GM12878 (cell line): ENCODE results near the gene CIB2. TPM values are rescaled to one million over a fixed set of nuclear protein-coding genes. Genes with fewer than 3 reads are reported as not detected.

Experiments used
- ATAC-seq: fragments of 200-7000 bp; cut with Tn5 transposase; 3 replicates; pipeline ENCODE4 v1.9.1; 2020; ENCODE audit warnings: mild to moderate bottlenecking, moderate library complexity
- BruUV-seq: library from RNA; stranded (reverse); fragments of 400-500 nt; replicated peaks from 2 replicates; lab custom pipeline; 2021; lab: Mats Ljungman, UMichigan
- CTCF ChIA-PET: fragments of 300-600 bp; sonication (Branson Sonifier 250); formaldehyde crosslinking; extraction: SDS; loops from one replicate; lab custom pipeline; 2021; ENCODE audit warnings: inconsistent platforms; lab: Yijun Ruan, JAX
- POLR2A ChIA-PET: fragments of 350-600 bp; formaldehyde crosslinking; extraction: SDS; loops from one replicate; lab custom pipeline; 2021; ENCODE audit warnings: inconsistent platforms; lab: Charles Lee
- RAD21 ChIA-PET: fragments of 300-600 bp; sonication (Branson Sonifier 250); formaldehyde crosslinking; loops from one replicate; lab custom pipeline; 2023; ENCODE audit warnings: antibody characterized with exemption; ENCODE audit not compliant: unreplicated experiment; lab: Charles Lee
- SMC1A ChIA-PET: fragments of 300-600 bp; sonication (Branson Sonifier 250); formaldehyde crosslinking; loops from one replicate; lab custom pipeline; 2023; ENCODE audit not compliant: unreplicated experiment, uncharacterized antibody; lab: Charles Lee
- DNase-seq: peaks from one replicate; pipeline ENCODE4 v3.0.0-alpha.2; 2011; ENCODE audit warnings: low read depth, low spot score
- FAIRE-seq: peaks from 3 replicates; lab custom pipeline; 2011; peaks lifted over from hg19 to GRCh38; lab: Jason Lieb, UNC
- H2AFZ ChIP-seq: 2 replicates; pipeline ENCODE4 v1.6.0; 2011; ENCODE audit warnings: low read depth, low read length, control low read depth; ENCODE audit not compliant: control insufficient read depth
- H3K27ac ChIP-seq: 2 replicates; pipeline ENCODE4 v1.5.1; 2011; ENCODE audit warnings: control low read depth; ENCODE audit not compliant: control insufficient read depth, insufficient read depth
- H3K27me3 ChIP-seq, 2 experiments: replicated peaks in 1 of 2; 2 replicates each; pipeline versions ENCODE4 v1.6.0 to v1.6.1; 2011; ENCODE audit warnings: low read length in 1 of 2; ENCODE audit not compliant: control insufficient read depth in 2 of 2, insufficient read depth in 2 of 2
- H3K36me3 ChIP-seq, 2 experiments: 2 replicates each; pipeline ENCODE4 v1.5.1; 2011; ENCODE audit warnings: low read length in 1 of 2; ENCODE audit not compliant: control insufficient read depth in 2 of 2, insufficient read depth in 2 of 2
- H3K4me1 ChIP-seq: 2 replicates; pipeline ENCODE4 v1.6.1; 2011; ENCODE audit warnings: mild to moderate bottlenecking, low read length, moderate library complexity, mixed read lengths; ENCODE audit not compliant: control insufficient read depth, insufficient read depth
- H3K4me2 ChIP-seq: 2 replicates; pipeline ENCODE4 v1.6.0; 2011; ENCODE audit warnings: control low read depth; ENCODE audit not compliant: control insufficient read depth, insufficient read depth
- H3K4me3 ChIP-seq: fragments of 200-600 bp; sonication (generic); 2 replicates; pipeline ENCODE4 v1.5.1; 2016
- H3K79me2 ChIP-seq: 2 replicates; pipeline ENCODE4 v1.6.0; 2011; ENCODE audit warnings: low read length; ENCODE audit not compliant: control insufficient read depth, insufficient read depth
- H3K9ac ChIP-seq: 2 replicates; pipeline ENCODE4 v1.8.0; 2011; ENCODE audit warnings: low read length, control low read depth, mixed read lengths; ENCODE audit not compliant: control insufficient read depth, insufficient read depth
- H3K9me3 ChIP-seq: replicated peaks from 3 replicates; pipeline ENCODE4 v1.5.1; 2011; ENCODE audit warnings: mild to moderate bottlenecking, low read length; ENCODE audit not compliant: control insufficient read depth, insufficient read depth
- H4K20me1 ChIP-seq: 2 replicates; pipeline ENCODE4 v1.6.0; 2011; ENCODE audit not compliant: control insufficient read depth, insufficient read depth
- ASH2L ChIP-seq: fragments of 300-600, 200-600 bp; sonication (generic); IDR thresholded peaks from 2 replicates; pipeline ENCODE4 v1.6.1; 2017; ENCODE audit warnings: low read depth, mild to moderate bottlenecking, borderline replicate concordance
- BMI1 ChIP-seq: fragments of 450-650 bp; IDR thresholded peaks from 2 replicates; pipeline ENCODE4 v1.6.1; 2016; ENCODE audit warnings: mild to moderate bottlenecking, moderate library complexity, borderline replicate concordance
- CHD4 ChIP-seq: fragments of 200-600 bp; sonication (generic); IDR thresholded peaks from 2 replicates; pipeline ENCODE4 v1.6.1; 2016; ENCODE audit warnings: mild to moderate bottlenecking
- DPF2 ChIP-seq: fragments of 450-650 bp; IDR thresholded peaks from 2 replicates; pipeline ENCODE4 v1.6.1; 2017; ENCODE audit warnings: mild to moderate bottlenecking
- FOXK2 ChIP-seq: fragments of 450-650 bp; IDR thresholded peaks from 2 replicates; pipeline ENCODE4 v1.6.1; 2017; ENCODE audit warnings: mild to moderate bottlenecking, moderate library complexity
- GABPA ChIP-seq: IDR thresholded peaks from 2 replicates; pipeline ENCODE4 v1.6.1; 2014; ENCODE audit warnings: antibody characterized with exemption, low read depth, mild to moderate bottlenecking, inconsistent platforms
- HCFC1 ChIP-seq: fragments of 150-350 bp; IDR thresholded peaks from 2 replicates; pipeline ENCODE4 v1.6.1; 2014; ENCODE audit warnings: low read length
- HDGF ChIP-seq: fragments of 450-650 bp; IDR thresholded peaks from 2 replicates; pipeline ENCODE4 v1.6.1; 2016; ENCODE audit warnings: antibody characterized with exemption
- MEF2B ChIP-seq: fragments of 450-650 bp; IDR thresholded peaks from 2 replicates; pipeline ENCODE4 v1.6.1; 2018; ENCODE audit warnings: mild to moderate bottlenecking, moderate library complexity; ENCODE audit not compliant: partially characterized antibody, poor library complexity, severe bottlenecking
- MXI1 ChIP-seq: fragments of 150-350 bp; IDR thresholded peaks from 2 replicates; pipeline ENCODE4 v1.6.1; 2011; ENCODE audit warnings: low read depth, mild to moderate bottlenecking, inconsistent platforms, low read length, improper control_type of control experiment
- NR2C1 ChIP-seq: fragments of 450-650 bp; IDR thresholded peaks from 2 replicates; pipeline ENCODE4 v1.6.1; 2017; ENCODE audit warnings: antibody characterized with exemption, mild to moderate bottlenecking, moderate library complexity
- NR2C2 ChIP-seq: IDR thresholded peaks from 2 replicates; pipeline ENCODE4 v1.6.1; 2011; ENCODE audit warnings: borderline replicate concordance, low read depth; ENCODE audit not compliant: control insufficient read depth, insufficient read length
- PAX5 ChIP-seq: IDR thresholded peaks from 2 replicates; pipeline ENCODE4 v1.6.1; 2011; ENCODE audit warnings: low read depth, low read length, borderline replicate concordance
- RAD51 ChIP-seq: fragments of 450-650 bp; IDR thresholded peaks from 2 replicates; pipeline ENCODE4 v1.6.1; 2016; ENCODE audit warnings: moderate library complexity, mild to moderate bottlenecking, inconsistent platforms
- RB1 ChIP-seq: fragments of 450-650 bp; formaldehyde crosslinking; IDR thresholded peaks from 2 replicates; pipeline ENCODE4 v1.6.1; 2017; ENCODE audit warnings: mild to moderate bottlenecking, borderline replicate concordance
- SIX5 ChIP-seq: IDR thresholded peaks from 2 replicates; pipeline ENCODE4 v1.6.1; 2011; ENCODE audit warnings: mild to moderate bottlenecking, low read depth, low read length, moderate library complexity; ENCODE audit not compliant: severe bottlenecking
- TCF12 ChIP-seq: IDR thresholded peaks from 2 replicates; pipeline ENCODE4 v1.6.1; 2011; ENCODE audit warnings: low read depth, mild to moderate bottlenecking, low read length
- TCF3 ChIP-seq: IDR thresholded peaks from 2 replicates; pipeline ENCODE4 v1.6.1; 2012; ENCODE audit warnings: low read depth, mild to moderate bottlenecking, low read length, borderline replicate concordance; ENCODE audit not compliant: insufficient read depth
- YY1 ChIP-seq: IDR thresholded peaks from 2 replicates; pipeline ENCODE4 v1.6.1; 2011; ENCODE audit warnings: low read depth, mild to moderate bottlenecking, low read length
- ZNF207 ChIP-seq: fragments of 450-650 bp; IDR thresholded peaks from 2 replicates; pipeline ENCODE4 v1.6.1; 2014; ENCODE audit warnings: antibody characterized with exemption, mild to moderate bottlenecking, borderline replicate concordance
- WGBS: methylation state at CpG from one replicate; pipeline ENCODE4 v1.1.6; 2016; ENCODE audit warnings: low lambda C conversion rate; ENCODE audit not compliant: insufficient replicate concordance, insufficient coverage; ENCODE audit errors: missing lambda C conversion rate; 5-methylcytosine and 5-hydroxymethylcytosine counted together
- in situ Hi-C: fragments of 300-500 bp; cut with MboI; formaldehyde crosslinking; loops from 9 replicates; pipeline ENCODE4 v1.14.3; 2018; ENCODE audit warnings: mixed read lengths
- intact Hi-C: fragments of 100-400 bp; cut with micrococcal nuclease; formaldehyde crosslinking; loops from one replicate; pipeline ENCODE4 v1.14.2; 2022; ENCODE audit not compliant: unreplicated experiment
- polyA plus RNA-seq, 11 experiments: library from polyadenylated mRNA; depleted of rRNA in 4 of 11; unstranded in 6 of 11; stranded (reverse) in 5 of 11; fragments of >200 nt; fragmentation: Nextera tagmentation in 4 of 11; fragmentation: Illumina TruSeq in 1 of 11; extraction: Ambion mirVana in 4 of 11; extraction: Trizol in 1 of 11; gene quantifications; 1 replicate in 1 of 11; 2 replicates in 10 of 11; pipeline versions ENCODE4 v1.2.1 to v1.2.3, GENCODE V29; 2011 to 2016; ENCODE audit warnings: inconsistent platforms in 2 of 11, missing spikeins in 2 of 11, low read depth in 1 of 11
- total RNA-seq, 4 experiments: library from RNA; depleted of rRNA in 3 of 4; stranded (reverse); fragments of >200 nt in 3 of 4; fragmentation: Illumina TruSeq in 1 of 4; extraction: Trizol in 1 of 4; gene quantifications; 2 replicates each; pipeline versions ENCODE4 v1.2.1 to v1.2.3, GENCODE V29; 2013 to 2021
- TF ChIP-seq, protein P1 (sequence below): fragments of 450-650 bp; conservative IDR thresholded peaks from 2 replicates; pipeline ENCODE4 v1.6.1; 2017; ENCODE audit warnings: mild to moderate bottlenecking, moderate library complexity
- TF ChIP-seq, protein P2 (sequence below): fragments of 450-650 bp; IDR thresholded peaks from 2 replicates; pipeline ENCODE4 v1.6.1; 2017; ENCODE audit warnings: borderline replicate concordance

The CIB2 gene
- total and polyA plus RNA-seq, 10 of the 15 experiments (the other 5 are each of a cell fraction or from before 2014, with no cell fraction given) = 0.56 to 12.1 (median 7.1) TPM

DNA sequence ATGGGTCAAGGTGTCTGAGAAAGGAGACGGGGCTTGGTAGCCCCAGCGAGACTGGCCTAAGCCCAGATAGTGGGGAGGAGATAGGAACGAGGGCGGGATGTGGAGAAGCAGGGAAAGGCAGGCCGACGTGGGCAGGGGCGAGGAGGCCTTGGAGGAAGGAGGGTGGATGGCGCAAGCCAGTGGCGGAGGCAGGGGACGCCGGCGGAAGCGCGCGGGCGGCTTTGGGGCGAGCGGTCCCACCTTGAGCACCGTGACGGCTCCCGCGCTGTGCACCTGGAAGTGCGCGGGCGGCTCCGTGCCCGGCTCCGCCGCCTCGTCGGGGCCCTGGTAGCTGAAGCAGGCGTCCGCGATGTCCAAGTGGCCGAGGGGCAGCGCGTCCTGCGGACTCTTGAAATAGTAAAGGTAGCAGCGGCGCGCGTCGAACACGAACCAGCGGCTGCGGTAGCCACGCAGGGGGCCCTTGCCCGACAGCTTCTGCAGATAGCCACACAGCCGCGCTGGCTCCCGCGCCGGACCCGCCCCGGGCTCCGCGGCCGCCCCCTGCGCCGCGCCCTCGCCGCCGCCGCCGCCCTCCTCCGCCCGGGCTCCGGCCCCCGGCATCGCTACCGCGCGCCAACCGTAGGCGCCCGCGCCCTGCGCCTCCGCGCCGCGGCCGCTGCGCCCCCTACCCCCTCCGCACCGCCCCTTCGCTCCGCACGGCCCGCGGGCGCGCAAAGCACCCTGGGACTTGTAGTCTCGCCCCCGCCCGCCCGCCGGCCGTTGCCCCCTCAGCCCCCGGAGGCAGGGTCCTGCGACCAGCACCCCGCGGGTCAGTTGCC, 54.0 kb downstream of the CIB2 start, which contains the start of gene TBC1D2B:
TSS of gene TBC1D2B (minus strand) at position 659 of the 818 bp plus-strand sequence. CDS start at position 600, 59 bp downstream.
- no peaks in the 10 kb centered on the region for H4K20me1 ChIP-seq
- peak within 1 kb of the TSS; percentile 90 for H2AFZ ChIP-seq
- RAD21 ChIA-PET = interaction anchor here (0.7 to 1.7 kb wide), 3 partner anchors 15 to 111 kb away, joined by 3 to 6 read pairs (median 3); no protein-coding TSS in a partner anchor
- peak; percentile 81 for ATAC-seq
- no peaks in the 10 kb centered on the region for H3K9me3 ChIP-seq
- no peaks in the 10 kb centered on the region for H3K36me3 ChIP-seq
- FAIRE-seq = no peak
- no TSS peak for BruUV-seq
- no peak for DNase-seq
- CTCF ChIA-PET = interaction anchor here (0.9 to 13.4 kb wide), 4 partner anchors 27 to 118 kb away, joined by 3 to 191 read pairs (median 81); no protein-coding TSS in a partner anchor
- peak within 1 kb of the TSS; percentile 62 for H3K27ac ChIP-seq
- no peaks in the 10 kb centered on the region for H3K27me3 ChIP-seq
- POLR2A ChIA-PET = interaction anchor here (0.5 to 1.3 kb wide), 3 partner anchors 25 to 32 kb away, joined by 3 to 6 read pairs (median 3); no protein-coding TSS in a partner anchor
- peaks cover 10% of the 10 kb centered on the region for H3K4me1 ChIP-seq
- peak within 1 kb of the TSS; percentile 99 for H3K4me3 ChIP-seq
- peaks cover 28% of the 10 kb centered on the region for H3K79me2 ChIP-seq
- 1% methylated on average over 55 of the region's 104 CpGs for whole genome bisulfite sequencing
- H3K4me2 ChIP-seq = peak within 1 kb of the TSS; percentile 73
- peak within 1 kb of the TSS; percentile 74 for H3K9ac ChIP-seq
- intact Hi-C loops = no loop called here
- SMC1A ChIA-PET = interaction anchor here (1.1 to 11.6 kb wide), 5 partner anchors 9 to 111 kb away, joined by 3 to 131 read pairs (median 10); no protein-coding TSS in a partner anchor
- in situ Hi-C loops = no loop called here
- TF ChIP-seq MXI1 = 0 out of 2 replicates have a peak, but pooled peaks have one; percentile 32
- no peak for TF ChIP-seq MEF2B
- no peak for TF ChIP-seq ASH2L
- peak; percentile 44; the same call in 1 of the 2 replicates for TF ChIP-seq TCF12
- peak; percentile 40; the same call in 1 of the 2 replicates for TF ChIP-seq NR2C1
- 0 out of 2 replicates have a peak, but pooled peaks have one; percentile 11 for TF ChIP-seq TCF3
- TF ChIP-seq RAD51 = no peak
- TF ChIP-seq HDGF = peak; percentile 92
- peak; percentile 70 for TF ChIP-seq SIX5
- TF ChIP-seq, protein P1, sequence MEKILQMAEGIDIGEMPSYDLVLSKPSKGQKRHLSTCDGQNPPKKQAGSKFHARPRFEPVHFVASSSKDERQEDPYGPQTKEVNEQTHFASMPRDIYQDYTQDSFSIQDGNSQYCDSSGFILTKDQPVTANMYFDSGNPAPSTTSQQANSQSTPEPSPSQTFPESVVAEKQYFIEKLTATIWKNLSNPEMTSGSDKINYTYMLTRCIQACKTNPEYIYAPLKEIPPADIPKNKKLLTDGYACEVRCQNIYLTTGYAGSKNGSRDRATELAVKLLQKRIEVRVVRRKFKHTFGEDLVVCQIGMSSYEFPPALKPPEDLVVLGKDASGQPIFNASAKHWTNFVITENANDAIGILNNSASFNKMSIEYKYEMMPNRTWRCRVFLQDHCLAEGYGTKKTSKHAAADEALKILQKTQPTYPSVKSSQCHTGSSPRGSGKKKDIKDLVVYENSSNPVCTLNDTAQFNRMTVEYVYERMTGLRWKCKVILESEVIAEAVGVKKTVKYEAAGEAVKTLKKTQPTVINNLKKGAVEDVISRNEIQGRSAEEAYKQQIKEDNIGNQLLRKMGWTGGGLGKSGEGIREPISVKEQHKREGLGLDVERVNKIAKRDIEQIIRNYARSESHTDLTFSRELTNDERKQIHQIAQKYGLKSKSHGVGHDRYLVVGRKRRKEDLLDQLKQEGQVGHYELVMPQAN = peak; percentile 70
- TF ChIP-seq GABPA = no peak
- TF ChIP-seq PAX5 = peak; percentile 13; the same call in 1 of the 2 replicates
- TF ChIP-seq, protein P2, sequence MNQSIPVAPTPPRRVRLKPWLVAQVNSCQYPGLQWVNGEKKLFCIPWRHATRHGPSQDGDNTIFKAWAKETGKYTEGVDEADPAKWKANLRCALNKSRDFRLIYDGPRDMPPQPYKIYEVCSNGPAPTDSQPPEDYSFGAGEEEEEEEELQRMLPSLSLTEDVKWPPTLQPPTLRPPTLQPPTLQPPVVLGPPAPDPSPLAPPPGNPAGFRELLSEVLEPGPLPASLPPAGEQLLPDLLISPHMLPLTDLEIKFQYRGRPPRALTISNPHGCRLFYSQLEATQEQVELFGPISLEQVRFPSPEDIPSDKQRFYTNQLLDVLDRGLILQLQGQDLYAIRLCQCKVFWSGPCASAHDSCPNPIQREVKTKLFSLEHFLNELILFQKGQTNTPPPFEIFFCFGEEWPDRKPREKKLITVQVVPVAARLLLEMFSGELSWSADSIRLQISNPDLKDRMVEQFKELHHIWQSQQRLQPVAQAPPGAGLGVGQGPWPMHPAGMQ = no peak
- TF ChIP-seq FOXK2 = no peak
- 0 out of 2 replicates have a peak, but pooled peaks have one; percentile 17 for TF ChIP-seq YY1
- TF ChIP-seq NR2C2 = no peak
- no peak for TF ChIP-seq BMI1
- TF ChIP-seq DPF2 = peak; percentile 73
- TF ChIP-seq HCFC1 = peak; percentile 73
- TF ChIP-seq ZNF207 = 0 out of 2 replicates have a peak, but pooled peaks have one; percentile 22
- TF ChIP-seq RB1 = peak; percentile 75; the same call in 1 of the 2 replicates
- no peak for TF ChIP-seq CHD4
